ENCODE measurements around the gene RUSC1.

The RUSC1 gene

GRCh38 chr1:155323729-155324036 lies 3.0 kb downstream of the RUSC1 start:
- TF ChIP-seq, protein P1, sequence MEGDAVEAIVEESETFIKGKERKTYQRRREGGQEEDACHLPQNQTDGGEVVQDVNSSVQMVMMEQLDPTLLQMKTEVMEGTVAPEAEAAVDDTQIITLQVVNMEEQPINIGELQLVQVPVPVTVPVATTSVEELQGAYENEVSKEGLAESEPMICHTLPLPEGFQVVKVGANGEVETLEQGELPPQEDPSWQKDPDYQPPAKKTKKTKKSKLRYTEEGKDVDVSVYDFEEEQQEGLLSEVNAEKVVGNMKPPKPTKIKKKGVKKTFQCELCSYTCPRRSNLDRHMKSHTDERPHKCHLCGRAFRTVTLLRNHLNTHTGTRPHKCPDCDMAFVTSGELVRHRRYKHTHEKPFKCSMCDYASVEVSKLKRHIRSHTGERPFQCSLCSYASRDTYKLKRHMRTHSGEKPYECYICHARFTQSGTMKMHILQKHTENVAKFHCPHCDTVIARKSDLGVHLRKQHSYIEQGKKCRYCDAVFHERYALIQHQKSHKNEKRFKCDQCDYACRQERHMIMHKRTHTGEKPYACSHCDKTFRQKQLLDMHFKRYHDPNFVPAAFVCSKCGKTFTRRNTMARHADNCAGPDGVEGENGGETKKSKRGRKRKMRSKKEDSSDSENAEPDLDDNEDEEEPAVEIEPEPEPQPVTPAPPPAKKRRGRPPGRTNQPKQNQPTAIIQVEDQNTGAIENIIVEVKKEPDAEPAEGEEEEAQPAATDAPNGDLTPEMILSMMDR (IDR thresholded peaks at IDR 0.05): no peak
- Mint-ChIP-seq H3K9me3 (no peaks in the 10 kb centered on the region), H3K4me3 (peak overlapping the region; percentile 92), H3K27me3 (ENCODE audit: low read depth, poor library complexity) (peaks cover 7% of the 10 kb centered on the region), H3K27ac (no peak overlapping the region), H3K36me3 (ENCODE audit: low read depth) (peaks cover 20% of the 10 kb centered on the region), H3K4me1 (peaks cover 61% of the 10 kb centered on the region)
- peak; percentile 83 for DNase-seq

DNA sequence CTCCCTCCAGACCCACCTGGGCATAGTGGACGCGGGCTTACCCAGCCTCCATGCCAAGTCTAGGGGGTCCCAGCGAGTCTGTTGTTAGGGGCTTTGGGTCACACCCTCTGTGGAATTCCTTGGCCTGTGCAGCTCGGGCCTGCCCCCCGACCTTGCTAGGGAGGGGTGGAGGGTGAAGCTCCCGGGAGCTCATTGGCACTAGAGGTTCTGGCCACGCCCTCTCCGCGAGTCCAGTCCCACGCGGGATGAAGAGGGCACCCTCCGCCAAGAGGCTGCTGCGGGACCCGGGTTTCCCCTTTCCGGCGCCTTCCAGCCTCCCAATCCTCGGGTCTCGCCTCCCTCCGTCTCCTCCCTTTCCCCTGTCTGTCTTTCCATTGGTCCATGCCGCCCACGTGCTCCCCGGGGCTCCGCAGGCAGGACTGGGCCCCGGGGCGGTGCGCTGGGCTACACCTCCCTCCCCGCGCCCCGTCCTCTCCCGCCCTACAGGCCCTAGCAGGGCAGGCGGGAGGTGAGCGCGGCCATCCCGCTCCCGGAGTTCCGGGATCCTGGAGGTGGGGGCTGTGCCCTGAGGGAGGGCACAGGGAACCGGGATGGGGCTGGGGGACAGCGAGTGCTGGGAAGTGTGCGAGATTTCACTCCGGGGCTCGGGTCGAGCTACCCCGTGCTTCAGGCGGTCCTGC lies 3.5 kb downstream of the RUSC1 start:
- Mint-ChIP-seq H3K9me3 (no peaks in the 10 kb centered on the region), H3K27ac (peak overlapping the region; percentile 42), H3K27me3 (ENCODE audit: low read depth, poor library complexity) (peaks cover 7% of the 10 kb centered on the region), H3K4me1 (peaks cover 56% of the 10 kb centered on the region), H3K4me3 (peak overlapping the region; percentile 92), H3K36me3 (ENCODE audit: low read depth) (peaks cover 16% of the 10 kb centered on the region)
- peak; percentile 90 for DNase-seq
- TF ChIP-seq, protein P1 (IDR thresholded peaks at IDR 0.05): no peak

GRCh38 chr1:155324717-155325602 lies 4.3 kb downstream of the RUSC1 start:
- H3K4me3 Mint-ChIP-seq: peak overlapping the region; percentile 92
- H3K36me3 Mint-ChIP-seq (ENCODE audit: low read depth): peaks cover 16% of the 10 kb centered on the region
- TF ChIP-seq, protein P1 (IDR thresholded peaks at IDR 0.05): peak; percentile 40
- peaks cover 7% of the 10 kb centered on the region for H3K27me3 Mint-ChIP-seq (ENCODE audit: low read depth, poor library complexity)
- H3K27ac Mint-ChIP-seq: peak overlapping the region; percentile 66
- peaks cover 48% of the 10 kb centered on the region for H3K4me1 Mint-ChIP-seq
- DNase-seq: peak; percentile 72
- H3K9me3 Mint-ChIP-seq: no peaks in the 10 kb centered on the region

- H3K36me3 Mint-ChIP-seq (ENCODE audit: low read depth): peaks cover 20% of the 10 kb centered on the region
- H3K27me3 Mint-ChIP-seq (ENCODE audit: low read depth, poor library complexity): peaks cover 7% of the 10 kb centered on the region
- TF ChIP-seq, protein P1 (IDR thresholded peaks at IDR 0.05): no peak
- no peak overlapping the region for H3K27ac Mint-ChIP-seq
- peaks cover 42% of the 10 kb centered on the region for H3K4me1 Mint-ChIP-seq
- DNase-seq: no peak
- H3K4me3 Mint-ChIP-seq: peak overlapping the region; percentile 92
- H3K9me3 Mint-ChIP-seq: no peaks in the 10 kb centered on the region
Observed at GRCh38 chr1:155325603-155325893, 4.9 kb downstream of the RUSC1 start.

- Mint-ChIP-seq H3K36me3 (ENCODE audit: low read depth) (peaks cover 25% of the 10 kb centered on the region), H3K4me1 (peaks cover 37% of the 10 kb centered on the region), H3K27me3 (ENCODE audit: low read depth, poor library complexity) (peaks cover 4% of the 10 kb centered on the region), H3K9me3 (no peaks in the 10 kb centered on the region), H3K27ac (peak overlapping the region; percentile 58), H3K4me3 (peak overlapping the region; percentile 92)
- TF ChIP-seq, protein P1 (IDR thresholded peaks at IDR 0.05): no peak
- no peak for DNase-seq
Observed at GRCh38 chr1:155326020-155326526, 5.4 kb downstream of the RUSC1 start.
